HCT116 (cell line): Measurements from ENCODE around the gene HHAT. TPM values are rescaled to one million over a fixed set of nuclear protein-coding genes. Genes with fewer than 3 reads are reported as not detected.

Source experiments
- ATAC-seq: fragments of 200-7000 bp; cut with Tn5 transposase; 2 replicates; pipeline ENCODE4 v1.9.1; 2020; ENCODE audit warnings: mild to moderate bottlenecking, moderate library complexity
- BruUV-seq: library from RNA; stranded (reverse); fragments of 400-500 nt; replicated peaks from 2 replicates; lab custom pipeline; 2021; lab: Mats Ljungman, UMichigan
- CTCF ChIA-PET: fragments of 300-600 bp; sonication (Branson Sonifier 250); formaldehyde crosslinking; loops from one replicate; lab custom pipeline; 2021; ENCODE audit warnings: antibody characterized with exemption; lab: Charles Lee
- POLR2A ChIA-PET: fragments of 300-600, 350-600 bp; sonication (Branson Sonifier 250); formaldehyde crosslinking; loops from one replicate; lab custom pipeline; 2021; ENCODE audit warnings: antibody characterized with exemption; lab: Charles Lee
- RAD21 ChIA-PET, 2 experiments: fragments of 300-600 bp; sonication (Branson Sonifier 250); formaldehyde crosslinking; loops; one replicate each; lab custom pipeline; 2023; ENCODE audit warnings: low total read pairs in 2 of 2; ENCODE audit not compliant: uncharacterized antibody in 2 of 2, unreplicated experiment in 2 of 2, low non-redundant PET in 1 of 2; lab: Charles Lee
- DNase-seq: peaks from one replicate; pipeline ENCODE4 v3.0.0-alpha.2; 2010; ENCODE audit warnings: low read depth, low spot score
- H2AFZ ChIP-seq: fragments of 200-600 bp; shearing (Covaris generic), sonication (generic); 2 replicates; pipeline ENCODE4 v1.6.1; 2017; ENCODE audit warnings: low read depth, mixed run types, mixed read lengths, antibody characterized with exemption, low read length; ENCODE audit not compliant: poor library complexity, severe bottlenecking
- H3K27ac ChIP-seq: 2 replicates; pipeline ENCODE4 v1.5.1; 2012; ENCODE audit warnings: low read depth, low read length
- H3K27me3 ChIP-seq: fragments of 200-600 bp; sonication (generic); 2 replicates; pipeline ENCODE4 v1.6.1; 2016; ENCODE audit warnings: mixed run types, low read length, mixed read lengths; ENCODE audit not compliant: insufficient read depth
- H3K36me3 ChIP-seq, 2 experiments: fragments of 200-500 bp in 1 of 2; fragments of 200-600 bp in 1 of 2; sonication (Bioruptor generic) in 1 of 2; sonication (generic) in 1 of 2; 2 replicates each; pipeline versions ENCODE4 v1.5.1 to v1.6.1; 2014 to 2016; ENCODE audit warnings: low read length in 2 of 2, inconsistent platforms in 1 of 2, mixed read lengths in 1 of 2, mixed run types in 1 of 2; ENCODE audit not compliant: insufficient read depth in 2 of 2, control insufficient read depth in 1 of 2
- H3K4me1 ChIP-seq, 2 experiments: fragments of 200-600 bp in 1 of 2; sonication (generic) in 1 of 2; 2 replicates each; pipeline versions ENCODE4 v1.5.1 to v1.6.1; 2012 to 2017; ENCODE audit warnings: low read length in 2 of 2, inconsistent platforms in 1 of 2, mild to moderate bottlenecking in 1 of 2, mixed read lengths in 1 of 2, mixed run types in 1 of 2, moderate library complexity in 1 of 2; ENCODE audit not compliant: insufficient read depth in 2 of 2, control insufficient read depth in 1 of 2
- H3K4me2 ChIP-seq: fragments of 200-600 bp; sonication (generic); 2 replicates; pipeline ENCODE4 v1.6.1; 2017; ENCODE audit warnings: mixed run types, low read length, mixed read lengths
- H3K4me3 ChIP-seq, 2 experiments: fragments of 200-600 bp in 1 of 2; sonication (generic) in 1 of 2; replicated peaks in 1 of 2; 2 replicates each; pipeline ENCODE4 v1.5.1; 2011 to 2016; ENCODE audit warnings: low read length in 2 of 2, control low read depth in 1 of 2, low read depth in 1 of 2, mild to moderate bottlenecking in 1 of 2, mixed read lengths in 1 of 2, mixed run types in 1 of 2
- H3K79me2 ChIP-seq: fragments of 200-600 bp; sonication (generic); 2 replicates; pipeline ENCODE4 v1.6.1; 2017; ENCODE audit warnings: mild to moderate bottlenecking, mixed run types, low read length, moderate library complexity, mixed read lengths; ENCODE audit not compliant: insufficient read depth
- H3K9ac ChIP-seq: fragments of 200-600 bp; sonication (generic); 2 replicates; pipeline ENCODE4 v1.6.1; 2016; ENCODE audit warnings: low read length, mixed read lengths
- H3K9me2 ChIP-seq: fragments of 200-600 bp; sonication (generic), shearing (Covaris generic); 2 replicates; pipeline ENCODE4 v1.6.1; 2017; ENCODE audit warnings: mixed run types, mild to moderate bottlenecking, moderate library complexity; ENCODE audit not compliant: insufficient read depth
- H3K9me3 ChIP-seq, 2 experiments: fragments of 200-500 bp in 1 of 2; fragments of 200-600 bp in 1 of 2; sonication (Bioruptor generic) in 1 of 2; sonication (generic) in 1 of 2; 2 replicates each; pipeline ENCODE4 v1.6.1; 2014 to 2017; ENCODE audit warnings: low read length in 2 of 2, mixed read lengths in 2 of 2, inconsistent platforms in 1 of 2, low read depth in 1 of 2, mild to moderate bottlenecking in 1 of 2, mixed run types in 1 of 2, moderate library complexity in 1 of 2; ENCODE audit not compliant: control insufficient read depth in 1 of 2, insufficient read depth in 1 of 2
- H4K20me1 ChIP-seq: fragments of 200-600 bp; sonication (generic), shearing (Covaris generic); 2 replicates; pipeline ENCODE4 v1.6.1; 2017; ENCODE audit warnings: mixed run types, mild to moderate bottlenecking, moderate library complexity; ENCODE audit not compliant: insufficient read depth
- ATF3 ChIP-seq: IDR thresholded peaks from 2 replicates; pipeline ENCODE4 v1.6.1; 2012
- CBX3 ChIP-seq: IDR thresholded peaks from 2 replicates; pipeline ENCODE4 v1.6.1; 2012; ENCODE audit warnings: low read depth
- CEBPB ChIP-seq: IDR thresholded peaks from 2 replicates; pipeline ENCODE4 v1.6.1; 2012; ENCODE audit warnings: low read depth
- CTCF ChIP-seq, 3 experiments: fragments of 200-600 bp in 1 of 3; sonication (generic) in 1 of 3; IDR thresholded peaks in 2 of 3; conservative IDR thresholded peaks in 1 of 3; 2 replicates each; pipeline ENCODE4 v1.5.1; 2012 to 2017; ENCODE audit warnings: low read depth in 2 of 3, low read length in 2 of 3, antibody characterized with exemption in 1 of 3, borderline replicate concordance in 1 of 3, control low read depth in 1 of 3, mild to moderate bottlenecking in 1 of 3, mixed read lengths in 1 of 3, mixed run types in 1 of 3, moderate library complexity in 1 of 3; ENCODE audit not compliant: insufficient read depth in 1 of 3
- EGR1 ChIP-seq: IDR thresholded peaks from 2 replicates; pipeline ENCODE4 v1.6.1; 2012; ENCODE audit warnings: low read depth
- ELF1 ChIP-seq: IDR thresholded peaks from 2 replicates; pipeline ENCODE4 v1.6.1; 2012; ENCODE audit warnings: low read depth, borderline replicate concordance
- JUND ChIP-seq: IDR thresholded peaks from 2 replicates; pipeline ENCODE4 v1.6.1; 2012
- POLR2A ChIP-seq: IDR thresholded peaks from 2 replicates; pipeline ENCODE4 v1.7.0; 2011; ENCODE audit warnings: borderline replicate concordance; ENCODE audit not compliant: insufficient read depth, insufficient read length; ENCODE audit errors: extremely low read depth
- RAD21 ChIP-seq: IDR thresholded peaks from 2 replicates; pipeline ENCODE4 v1.6.1; 2012; ENCODE audit warnings: low read depth, mild to moderate bottlenecking
- REST ChIP-seq: IDR thresholded peaks from 2 replicates; pipeline ENCODE4 v1.6.1; 2012; ENCODE audit warnings: low read depth
- SIN3A ChIP-seq: IDR thresholded peaks from 2 replicates; pipeline ENCODE4 v1.6.1; 2012; ENCODE audit warnings: low read depth
- SRF ChIP-seq: IDR thresholded peaks from 2 replicates; pipeline ENCODE4 v1.6.1; 2012; ENCODE audit warnings: low read depth
- ZBTB33 ChIP-seq: IDR thresholded peaks from 2 replicates; pipeline ENCODE4 v1.6.1; 2011; ENCODE audit warnings: mild to moderate bottlenecking, low read length, moderate library complexity; ENCODE audit not compliant: insufficient replicate concordance; ENCODE audit errors: extremely low read depth
- ZFX ChIP-seq: fragments of 450-650 bp; IDR thresholded peaks from 2 replicates; pipeline ENCODE4 v1.6.1; 2017
- ZNF274 ChIP-seq: fragments of 200-500 bp; sonication (Bioruptor generic); IDR thresholded peaks from 2 replicates; pipeline ENCODE4 v1.6.1; 2014; ENCODE audit warnings: mild to moderate bottlenecking, low read depth, low read length, inconsistent platforms
- intact Hi-C: fragments of 100-400 bp; cut with micrococcal nuclease; formaldehyde crosslinking; loops from 2 replicates; pipeline ENCODE4 v1.10.0; 2022
- total RNA-seq: library from RNA; stranded (reverse); gene quantifications from one replicate; pipeline ENCODE4 v1.2.1, GENCODE V29; 2021; ENCODE audit not compliant: unreplicated experiment

The HHAT gene
- total RNA-seq, 1 experiment from 2014 or later, result 2.7 TPM

GRCh38 chr1:210487021-210487420, 158.3 kb downstream of the HHAT start:
- H3K4me3 ChIP-seq, result no peak overlapping the region
- no peaks in the 10 kb centered on the region for H3K36me3 ChIP-seq
- H3K9ac ChIP-seq, result no peak overlapping the region
- POLR2A ChIA-PET, result no interaction called here
- CTCF ChIA-PET, result no interaction called here
- H3K4me2 ChIP-seq, result no peak overlapping the region
- no peak overlapping the region for H2AFZ ChIP-seq
- no TSS peak for BruUV-seq
- no peak for ATAC-seq
- intact Hi-C loops, result no loop called here
- RAD21 ChIA-PET, result no interaction called here
- H3K27me3 ChIP-seq, result peaks cover 14% of the 10 kb centered on the region; the same call in 1 of the 2 replicates
- H3K9me2 ChIP-seq, result no peaks in the 10 kb centered on the region
- H3K79me2 ChIP-seq, result no peaks in the 10 kb centered on the region
- H3K4me1 ChIP-seq, result no peaks in the 10 kb centered on the region
- H3K27ac ChIP-seq, result no peak overlapping the region
- H4K20me1 ChIP-seq, result no peaks in the 10 kb centered on the region
- no peak for TF ChIP-seq ATF3
- TF ChIP-seq SRF, result no peak
- no peak for TF ChIP-seq CTCF (IDR thresholded peaks at IDR 0.05 in 2 of 3, conservative IDR thresholded peaks at IDR 0.05 in 1 of 3; ENCODE audit: borderline replicate concordance in 1 of 3, insufficient read depth in 1 of 3, low read depth in 2 of 3, low read length in 2 of 3)
- no peak for TF ChIP-seq ZFX
- TF ChIP-seq CBX3, result no peak
- TF ChIP-seq EGR1, result no peak
- TF ChIP-seq CEBPB, result no peak
- no peak for TF ChIP-seq POLR2A
- TF ChIP-seq ZNF274, result no peak
- TF ChIP-seq SIN3A, result no peak
- no peaks in the 10 kb centered on the region for H3K9me3 ChIP-seq
- DNase-seq, result no peak

GRCh38 chr1:210489491-210489890, 160.8 kb downstream of the HHAT start:
- intact Hi-C loops, result no loop called here
- Histone ChIP-seq H3K9me2 (no peaks in the 10 kb centered on the region), H4K20me1 (no peaks in the 10 kb centered on the region), H2AFZ (no peak overlapping the region), H3K4me2 (no peak overlapping the region), H3K4me3 (no peak overlapping the region), H3K36me3 (no peaks in the 10 kb centered on the region), H3K9me3 (no peaks in the 10 kb centered on the region), H3K4me1 (no peaks in the 10 kb centered on the region), H3K9ac (no peak overlapping the region), H3K27ac (no peak overlapping the region), H3K79me2 (no peaks in the 10 kb centered on the region), H3K27me3 (peaks cover 7% of the 10 kb centered on the region; the same call in 1 of the 2 replicates)
- ATAC-seq (no peak), DNase-seq (no peak)
- RAD21 ChIA-PET, result no interaction called here
- BruUV-seq, result no TSS peak
- CTCF ChIA-PET, result no interaction called here
- POLR2A ChIA-PET, result no interaction called here
- TF ChIP-seq CEBPB (no peak), ELF1 (no peak), ZBTB33 (no peak), JUND (no peak), RAD21 (no peak), REST (no peak)
